Natural killer cell treated with Interleukin-12 subunit alpha and Interleukin-12 subunit beta and Interleukin-15 and Interleukin-18, amount 100 ng/mL, for 72 hours (primary cell): Measurements from ENCODE around the gene PLA2G4B. TPM values are rescaled to one million over a fixed set of nuclear protein-coding genes. Genes with fewer than 3 reads are reported as not detected.

Source experiments
- ATAC-seq, 2 donors: fragments of 150-1000 bp; cut with Tn5 transposase in 1 of 2; sonication (Bioruptor Pico), chemical (Tn5 transposase) in 1 of 2; 2 replicates each; pipeline ENCODE4 v1.10.0; 2021
- DNase-seq: peaks from one replicate; pipeline ENCODE4 v3.0.0; 2022; ENCODE audit warnings: low spot score
- H3K27ac Mint-ChIP-seq, 2 donors: 1 replicate in 1 of 2; 2 replicates in 1 of 2; pipeline ENCODE4 v1.8.0; 2022; ENCODE audit warnings: mixed read lengths in 2 of 2, mild to moderate bottlenecking in 1 of 2, moderate library complexity in 1 of 2
- H3K27me3 Mint-ChIP-seq, 2 donors: 1 replicate in 1 of 2; 2 replicates in 1 of 2; pipeline ENCODE4 v1.8.0; 2022; ENCODE audit warnings: mixed read lengths in 2 of 2
- H3K36me3 Mint-ChIP-seq: one replicate; pipeline ENCODE4 v1.8.0; 2022; ENCODE audit warnings: mixed read lengths
- H3K4me1 Mint-ChIP-seq, 2 donors: 1 replicate in 1 of 2; 2 replicates in 1 of 2; pipeline ENCODE4 v1.8.0; 2022; ENCODE audit warnings: low read depth in 2 of 2, mixed read lengths in 2 of 2, mild to moderate bottlenecking in 1 of 2
- H3K4me3 Mint-ChIP-seq: one replicate; pipeline ENCODE4 v1.8.0; 2022; ENCODE audit warnings: mixed read lengths
- H3K9me3 Mint-ChIP-seq: 2 replicates; pipeline ENCODE4 v1.8.0; 2022; ENCODE audit warnings: mixed read lengths
- total RNA-seq, 2 donors: library from RNA; stranded (reverse); gene quantifications; one replicate each; pipeline ENCODE4 v1.2.3, GENCODE V29; 2022

Gene PLA2G4B, protein sequence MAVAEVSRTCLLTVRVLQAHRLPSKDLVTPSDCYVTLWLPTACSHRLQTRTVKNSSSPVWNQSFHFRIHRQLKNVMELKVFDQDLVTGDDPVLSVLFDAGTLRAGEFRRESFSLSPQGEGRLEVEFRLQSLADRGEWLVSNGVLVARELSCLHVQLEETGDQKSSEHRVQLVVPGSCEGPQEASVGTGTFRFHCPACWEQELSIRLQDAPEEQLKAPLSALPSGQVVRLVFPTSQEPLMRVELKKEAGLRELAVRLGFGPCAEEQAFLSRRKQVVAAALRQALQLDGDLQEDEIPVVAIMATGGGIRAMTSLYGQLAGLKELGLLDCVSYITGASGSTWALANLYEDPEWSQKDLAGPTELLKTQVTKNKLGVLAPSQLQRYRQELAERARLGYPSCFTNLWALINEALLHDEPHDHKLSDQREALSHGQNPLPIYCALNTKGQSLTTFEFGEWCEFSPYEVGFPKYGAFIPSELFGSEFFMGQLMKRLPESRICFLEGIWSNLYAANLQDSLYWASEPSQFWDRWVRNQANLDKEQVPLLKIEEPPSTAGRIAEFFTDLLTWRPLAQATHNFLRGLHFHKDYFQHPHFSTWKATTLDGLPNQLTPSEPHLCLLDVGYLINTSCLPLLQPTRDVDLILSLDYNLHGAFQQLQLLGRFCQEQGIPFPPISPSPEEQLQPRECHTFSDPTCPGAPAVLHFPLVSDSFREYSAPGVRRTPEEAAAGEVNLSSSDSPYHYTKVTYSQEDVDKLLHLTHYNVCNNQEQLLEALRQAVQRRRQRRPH
- total RNA-seq, result 10 to 100 TPM in 1 of 2 donors, 1 to 10 TPM in 1; 4.7 to 13.4 TPM

DNA sequence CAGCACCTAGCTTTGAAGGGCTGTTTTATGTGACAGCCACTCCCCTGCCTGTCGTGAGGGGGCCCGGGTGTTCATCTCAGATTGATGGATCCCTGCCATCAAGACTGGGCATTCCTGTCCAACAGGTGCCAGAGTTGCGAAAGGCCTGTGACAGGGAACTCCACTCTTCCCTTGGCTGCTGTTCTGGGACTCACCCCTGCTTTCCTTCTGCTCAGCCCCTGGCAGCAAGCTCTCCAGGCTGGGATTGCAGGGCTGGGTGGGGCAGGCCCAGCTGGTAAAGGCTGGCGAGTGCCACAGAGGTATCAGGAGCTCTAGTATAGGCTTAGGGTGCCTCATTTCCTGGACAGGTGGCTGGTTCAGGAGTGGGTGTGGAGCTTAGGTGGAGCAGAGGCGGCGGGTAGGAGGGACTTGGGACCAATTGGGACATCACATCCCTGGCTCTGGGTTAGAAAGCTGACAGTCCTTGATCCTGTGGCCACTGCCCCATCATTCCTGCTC, at the start of gene PLA2G4B:
TSS of gene PLA2G4B (plus strand) at position 448 of the 498 bp plus-strand sequence. CDS start 67 bp downstream, outside the sequence.
- Mint-ChIP-seq H3K9me3 (no peaks in the 10 kb centered on the region), H3K4me1 (peaks cover 4 to 5% of the 10 kb centered on the region in 2 donors), H3K27ac (no peak within 1 kb of the TSS), H3K36me3 (no peaks in the 10 kb centered on the region), H3K27me3 (no peaks in the 10 kb centered on the region), H3K4me3 (no peak within 1 kb of the TSS)
- ATAC-seq (no peak), DNase-seq (no peak)

DNA sequence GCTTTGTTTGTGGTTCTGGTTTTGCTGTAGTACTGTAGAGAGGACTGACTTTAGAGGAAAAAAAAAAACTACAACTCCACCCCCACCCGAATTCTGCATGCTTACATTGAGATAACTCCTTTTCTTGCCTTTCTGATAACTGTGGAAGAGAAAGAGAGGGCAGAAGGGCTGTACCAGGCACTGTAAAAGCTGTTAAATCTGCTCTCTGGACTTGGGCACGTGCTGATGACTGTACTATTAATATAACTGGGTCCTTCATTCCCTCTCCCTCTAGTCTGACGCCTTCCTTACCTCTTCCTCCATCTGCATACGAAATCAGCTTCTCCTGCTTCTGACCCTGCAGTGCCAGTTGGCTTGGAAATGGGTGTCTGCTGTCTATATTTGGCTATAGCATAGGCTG, 49.4 kb upstream of the PLA2G4B start:
- H3K4me1 Mint-ChIP-seq, result peaks cover 36 to 42% of the 10 kb centered on the region in 2 donors
- H3K9me3 Mint-ChIP-seq, result no peaks in the 10 kb centered on the region
- no peak for ATAC-seq
- peak overlapping the region in 1 of 2 donors; percentile 77 for H3K27ac Mint-ChIP-seq
- H3K27me3 Mint-ChIP-seq, result no peaks in the 10 kb centered on the region
- no peaks in the 10 kb centered on the region for H3K36me3 Mint-ChIP-seq
- H3K4me3 Mint-ChIP-seq, result no peak overlapping the region
- no peak for DNase-seq

DNA sequence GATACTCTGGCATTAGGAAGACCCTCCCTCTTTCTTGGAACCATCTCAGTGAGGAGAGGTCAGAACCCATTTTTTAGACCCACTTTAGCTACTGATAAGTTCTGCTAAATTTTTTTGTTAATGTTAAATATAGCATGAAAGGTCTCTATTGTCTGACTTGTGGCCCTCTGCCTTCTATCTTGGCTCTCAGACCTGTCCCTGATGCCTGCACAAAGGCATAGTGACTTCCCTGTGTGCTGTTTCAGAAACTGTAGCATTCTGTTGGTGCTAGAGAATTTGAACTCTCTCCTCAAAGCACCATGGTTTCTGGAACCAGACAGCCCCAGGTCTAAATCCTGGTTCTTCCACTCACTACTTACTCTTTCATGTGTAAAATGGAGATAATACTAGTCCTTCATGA, 49.0 kb upstream of the PLA2G4B start:
- Mint-ChIP-seq H3K27me3 (no peaks in the 10 kb centered on the region), H3K27ac (peak overlapping the region in 1 of 2 donors; percentile 77), H3K36me3 (no peaks in the 10 kb centered on the region)

DNA sequence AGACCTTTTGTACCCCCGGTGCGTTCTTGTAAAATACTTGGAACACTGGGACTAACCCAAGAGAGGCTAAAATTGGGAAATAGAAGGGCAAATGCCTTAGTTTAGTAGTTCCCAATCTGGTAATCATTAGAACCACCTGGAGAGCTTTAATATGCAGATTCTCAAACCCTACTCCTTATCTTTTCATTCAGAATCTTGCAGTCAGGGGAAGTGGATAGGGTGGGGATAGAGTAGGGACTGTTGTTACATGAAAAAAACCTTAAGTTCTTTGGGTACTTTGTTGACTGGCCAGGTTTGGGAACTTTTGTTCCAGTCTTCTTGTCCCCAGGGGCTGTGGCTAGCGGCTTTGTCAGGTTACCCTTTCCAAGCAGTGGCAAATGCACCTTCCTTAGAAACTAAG, 48.5 kb upstream of the PLA2G4B start:
- no peaks in the 10 kb centered on the region for H3K27me3 Mint-ChIP-seq
- H3K36me3 Mint-ChIP-seq, result no peaks in the 10 kb centered on the region
- peaks cover 38 to 46% of the 10 kb centered on the region in 2 donors for H3K4me1 Mint-ChIP-seq
- peak overlapping the region in 1 of 2 donors; percentile 77 for H3K27ac Mint-ChIP-seq
- DNase-seq, result no peak
- ATAC-seq, result no peak
- no peaks in the 10 kb centered on the region for H3K9me3 Mint-ChIP-seq
- H3K4me3 Mint-ChIP-seq, result no peak overlapping the region

More for the DNA sequence above, 49.0 kb upstream of the PLA2G4B start:
- H3K9me3 Mint-ChIP-seq, result no peaks in the 10 kb centered on the region
- DNase-seq (no peak), ATAC-seq (no peak)
- H3K4me1 Mint-ChIP-seq, result peaks cover 36 to 44% of the 10 kb centered on the region in 2 donors
- no peak overlapping the region for H3K4me3 Mint-ChIP-seq

DNA sequence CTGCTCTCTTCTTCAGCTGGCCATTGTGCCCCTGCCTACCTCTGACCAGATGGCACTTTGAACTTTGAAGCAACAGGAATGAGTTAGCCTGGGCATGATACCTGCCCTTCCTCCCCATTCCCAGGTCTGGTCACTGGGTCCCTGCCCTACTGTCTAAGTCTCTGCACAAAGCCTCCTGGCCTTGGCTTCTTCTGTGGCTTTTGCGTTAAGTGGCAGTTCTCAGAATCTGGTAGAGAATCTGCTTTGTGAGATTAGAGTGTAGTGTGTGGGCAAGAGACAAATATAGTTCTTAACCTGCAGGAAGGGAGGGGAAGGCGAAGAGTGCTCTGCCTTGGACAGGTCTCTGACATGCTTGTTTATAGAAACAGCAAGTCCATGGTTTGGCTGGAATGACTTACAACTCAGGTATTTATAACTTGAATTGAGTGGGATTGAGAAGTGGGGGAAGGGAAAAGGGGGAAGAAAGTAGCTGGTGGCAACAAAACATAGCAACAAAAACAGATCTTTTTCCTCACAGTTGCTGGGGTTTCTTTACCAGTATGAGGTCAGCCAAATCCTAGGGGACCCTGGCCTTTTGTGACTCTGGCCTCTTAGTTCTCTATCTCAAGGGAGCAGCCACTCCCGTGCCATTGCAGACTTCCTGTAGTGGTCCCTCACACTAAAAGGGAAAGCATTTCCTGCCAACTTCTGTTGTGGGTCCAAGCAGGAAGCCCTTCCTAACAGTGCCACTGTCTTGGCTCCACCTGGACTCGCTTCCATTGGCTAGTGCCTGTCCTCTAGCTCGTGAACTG, 47.7 kb upstream of the PLA2G4B start:
- Mint-ChIP-seq H3K27me3 (no peaks in the 10 kb centered on the region), H3K4me1 (peaks cover 41 to 51% of the 10 kb centered on the region in 2 donors), H3K27ac (peak overlapping the region; percentile 40 to 77), H3K36me3 (no peaks in the 10 kb centered on the region), H3K9me3 (no peaks in the 10 kb centered on the region), H3K4me3 (peak overlapping the region; percentile 52)
- peak in 1 of 2 donors; percentile 58 for ATAC-seq
- no peak for DNase-seq

DNA sequence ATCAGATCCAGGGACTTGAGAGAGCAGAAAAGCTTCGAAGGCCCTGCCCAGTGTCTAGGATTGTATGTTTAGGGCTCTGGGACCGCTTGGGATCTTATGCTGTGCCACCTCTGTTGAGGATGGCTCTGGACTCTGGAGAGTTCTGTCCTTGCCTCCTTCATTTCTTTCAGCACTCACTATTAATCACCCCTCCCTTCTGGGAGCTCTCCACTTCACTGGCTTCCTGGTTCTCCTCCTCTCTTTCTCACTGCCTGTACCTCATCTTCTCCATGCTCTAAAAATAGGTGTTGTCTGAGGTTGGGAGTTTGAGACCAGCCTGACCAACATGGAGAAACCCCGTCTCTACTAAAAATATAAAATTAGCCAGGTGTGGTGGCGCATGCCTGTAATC, 47.1 kb upstream of the PLA2G4B start:
- Mint-ChIP-seq H3K27ac (peak overlapping the region; percentile 40 to 77), H3K36me3 (no peaks in the 10 kb centered on the region), H3K4me3 (peak overlapping the region; percentile 52), H3K27me3 (no peaks in the 10 kb centered on the region), H3K9me3 (no peaks in the 10 kb centered on the region), H3K4me1 (peaks cover 41 to 54% of the 10 kb centered on the region in 2 donors)
- ATAC-seq, result no peak
- DNase-seq, result no peak

DNA sequence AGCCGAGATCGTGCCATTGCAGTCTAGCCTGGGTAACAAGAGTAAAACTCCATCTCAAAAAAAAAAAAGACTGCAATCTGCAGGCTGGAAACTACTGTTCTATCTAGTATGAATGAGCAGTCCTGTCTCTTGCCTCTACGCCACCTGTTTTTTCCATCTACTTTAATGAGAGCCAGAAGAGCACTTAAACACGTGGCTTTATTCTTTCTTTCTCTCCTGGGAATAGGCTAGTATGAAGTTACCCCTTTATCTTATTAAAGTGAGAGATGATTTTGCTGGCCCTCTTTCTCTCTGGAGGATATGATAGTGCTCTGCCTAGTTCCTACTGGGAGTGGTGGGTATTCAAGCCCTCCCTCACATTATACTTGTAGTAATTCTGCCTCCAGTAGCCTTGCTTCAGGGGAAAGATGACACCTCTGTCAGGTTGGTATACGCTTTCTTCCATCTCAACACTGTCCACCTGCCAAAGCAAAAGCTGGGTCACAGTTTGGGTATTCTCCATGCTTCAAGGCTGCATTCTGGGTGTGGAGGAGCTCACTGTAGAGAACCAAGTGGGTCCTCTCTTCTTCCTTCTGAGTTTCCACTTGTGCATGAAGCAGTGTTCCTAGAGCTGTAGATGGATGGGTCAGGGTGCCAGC, 46.5 kb upstream of the PLA2G4B start:
- Mint-ChIP-seq H3K27ac (peak overlapping the region; percentile 40 to 77), H3K4me3 (peak overlapping the region; percentile 52), H3K36me3 (no peaks in the 10 kb centered on the region), H3K9me3 (no peaks in the 10 kb centered on the region), H3K4me1 (peaks cover 44 to 57% of the 10 kb centered on the region in 2 donors), H3K27me3 (no peaks in the 10 kb centered on the region)
- ATAC-seq (no peak), DNase-seq (no peak)

DNA sequence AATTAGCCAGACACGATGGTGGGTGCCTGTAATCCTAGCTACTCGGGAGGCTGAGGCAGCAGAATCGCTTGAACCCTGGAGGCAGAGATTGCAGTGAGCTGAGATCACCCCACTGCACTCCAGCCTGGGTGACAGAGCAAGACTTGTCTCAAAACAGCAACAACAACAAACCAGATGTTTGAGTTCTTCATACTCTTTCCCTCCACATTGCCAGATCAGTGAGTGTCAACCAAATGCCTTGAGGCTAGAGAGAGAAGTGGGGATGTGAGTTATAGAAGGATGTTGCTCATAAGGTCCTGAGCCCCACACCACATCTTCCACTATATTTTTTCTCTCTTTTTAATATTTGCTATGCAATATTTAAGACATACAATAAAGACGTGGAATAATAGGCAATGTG, 44.6 kb upstream of the PLA2G4B start:
- Mint-ChIP-seq H3K36me3 (no peaks in the 10 kb centered on the region), H3K4me1 (peaks cover 38 to 60% of the 10 kb centered on the region in 2 donors), H3K27ac (no peak overlapping the region), H3K9me3 (no peaks in the 10 kb centered on the region), H3K27me3 (no peaks in the 10 kb centered on the region), H3K4me3 (no peak overlapping the region)
- ATAC-seq (no peak), DNase-seq (no peak)

DNA sequence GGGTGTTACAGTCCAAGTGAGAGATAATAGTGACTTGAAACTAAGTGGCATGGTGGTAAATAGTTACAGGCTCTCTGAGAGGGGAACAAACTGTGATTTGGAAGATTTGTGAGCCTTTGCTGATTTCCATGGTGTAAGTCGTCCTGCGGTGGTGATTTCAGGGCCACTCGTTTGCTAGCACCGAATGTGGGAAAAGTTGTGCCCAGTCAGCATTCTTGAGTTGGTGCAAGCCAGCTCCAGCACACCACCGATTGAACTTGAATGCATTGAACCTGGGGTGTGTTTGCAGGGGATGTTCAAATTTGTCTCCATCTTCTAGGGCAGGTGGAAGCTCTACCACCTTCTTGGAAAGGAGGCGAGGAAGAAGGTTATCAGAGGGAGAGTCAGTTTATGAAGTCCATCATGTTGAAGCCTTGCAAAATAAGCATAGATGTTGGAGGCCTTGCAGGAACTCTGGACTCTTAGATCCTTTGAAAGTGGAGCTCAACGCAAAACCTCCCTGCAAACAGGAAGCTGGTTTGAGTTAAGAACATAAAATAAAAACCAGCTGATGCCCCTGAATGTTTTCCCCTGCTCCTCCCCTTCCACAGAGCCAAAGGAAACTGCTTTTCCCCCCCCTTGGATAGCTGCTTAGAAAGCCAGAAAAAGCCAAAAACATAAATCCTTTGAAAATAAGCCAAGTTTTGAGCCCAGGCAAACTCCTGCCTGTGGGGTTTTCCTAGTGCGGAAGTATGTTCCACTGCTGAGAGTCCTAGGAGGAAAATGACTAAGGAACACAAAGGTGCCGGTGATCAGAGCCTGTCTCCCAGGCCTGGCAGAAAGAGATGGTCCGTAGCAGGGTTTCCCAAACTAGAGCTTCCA, 42.4 kb upstream of the PLA2G4B start:
- no peaks in the 10 kb centered on the region for H3K9me3 Mint-ChIP-seq
- DNase-seq (no peak), ATAC-seq (no peak)
- peaks cover 17 to 40% of the 10 kb centered on the region in 2 donors for H3K4me1 Mint-ChIP-seq
- H3K27ac Mint-ChIP-seq, result peak overlapping the region in 1 of 2 donors; percentile 59
- no peak overlapping the region for H3K4me3 Mint-ChIP-seq
- H3K27me3 Mint-ChIP-seq, result no peaks in the 10 kb centered on the region
- no peaks in the 10 kb centered on the region for H3K36me3 Mint-ChIP-seq

DNA sequence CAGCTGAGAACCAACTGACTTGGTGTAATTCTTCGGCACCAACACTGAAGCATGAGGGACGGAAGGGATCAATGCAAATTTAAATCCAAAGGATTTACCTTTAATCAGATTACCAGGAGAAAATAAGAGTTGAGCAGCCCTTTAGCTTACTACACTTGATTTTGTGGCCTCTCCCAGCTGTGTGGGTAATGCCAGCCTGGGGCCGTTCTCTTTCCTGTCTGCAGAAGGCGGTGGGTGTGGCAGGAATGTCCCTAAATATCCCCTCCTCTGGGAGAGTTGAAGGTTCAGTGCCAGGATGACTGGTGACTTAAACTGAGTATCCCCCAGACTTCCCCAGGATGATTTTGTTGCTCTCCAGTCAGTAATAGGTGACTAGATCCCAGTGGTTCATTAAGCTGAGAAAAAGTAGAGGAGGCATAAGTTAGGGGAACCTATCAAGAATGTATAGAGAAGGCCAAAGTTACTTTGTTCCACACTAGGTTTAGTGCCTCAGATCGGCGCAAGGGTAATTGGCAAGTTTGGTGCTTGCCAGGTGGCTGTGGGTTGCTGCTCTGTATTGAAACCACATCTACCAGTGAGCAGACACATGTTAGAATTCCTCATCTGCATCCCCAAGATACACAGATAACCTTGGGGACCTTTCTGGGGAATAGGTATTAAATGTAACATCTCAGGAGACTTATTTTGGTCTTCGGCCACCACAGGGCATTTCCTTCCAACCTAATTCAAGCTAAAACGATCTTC, 41.3 kb upstream of the PLA2G4B start:
- no peaks in the 10 kb centered on the region for H3K36me3 Mint-ChIP-seq
- peaks cover 10 to 28% of the 10 kb centered on the region in 2 donors for H3K4me1 Mint-ChIP-seq
- no peaks in the 10 kb centered on the region for H3K27me3 Mint-ChIP-seq
- DNase-seq (no peak), ATAC-seq (peak in 1 of 2 donors; percentile 55)
- H3K9me3 Mint-ChIP-seq, result no peaks in the 10 kb centered on the region
- H3K27ac Mint-ChIP-seq, result peak overlapping the region in 1 of 2 donors; percentile 49
- no peak overlapping the region for H3K4me3 Mint-ChIP-seq

DNA sequence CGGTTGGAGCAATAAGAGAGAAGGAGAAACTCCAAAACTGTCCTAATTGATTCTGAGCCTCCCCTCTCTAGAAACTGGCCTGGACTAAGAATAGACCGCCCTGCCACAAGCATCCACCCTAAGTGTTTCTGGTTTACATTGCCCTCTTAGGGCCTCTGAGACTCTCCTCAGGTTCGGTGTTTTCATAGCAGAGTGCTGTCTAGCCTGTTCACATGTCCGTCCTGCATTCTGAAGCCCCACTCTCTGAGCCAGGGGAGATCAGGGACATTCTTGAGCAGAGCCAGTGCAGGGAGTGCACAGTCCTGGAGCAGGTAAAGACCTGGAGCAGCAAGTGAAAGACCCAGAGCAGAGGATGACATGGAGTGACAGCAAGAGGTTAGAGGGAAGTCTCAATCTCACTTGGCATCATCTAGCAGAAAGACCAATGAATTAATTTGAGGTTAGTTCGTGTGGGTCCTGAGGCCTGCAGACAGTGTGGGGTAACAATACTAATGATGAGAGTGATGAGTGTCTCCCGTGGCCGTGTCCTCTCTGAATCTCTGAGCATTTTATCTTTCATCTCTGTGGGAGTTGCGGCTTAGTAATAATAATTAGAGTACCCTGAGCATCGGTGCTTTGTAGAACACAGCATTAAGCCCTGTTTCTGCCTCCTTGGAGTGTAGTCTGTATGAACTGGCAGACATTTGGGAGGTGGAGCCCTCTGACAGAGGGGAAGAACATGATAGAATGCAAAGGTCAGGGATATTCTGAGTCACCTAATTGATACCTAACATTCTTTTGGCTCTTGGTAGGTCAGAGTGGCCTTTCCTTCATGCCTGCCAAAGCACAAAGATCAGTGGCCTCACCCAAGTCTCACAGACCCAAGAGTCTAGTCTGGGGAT, 39.8 kb upstream of the PLA2G4B start:
- ATAC-seq (peak; percentile 24 to 33), DNase-seq (no peak)
- no peaks in the 10 kb centered on the region for H3K36me3 Mint-ChIP-seq
- no peaks in the 10 kb centered on the region for H3K9me3 Mint-ChIP-seq
- no peaks in the 10 kb centered on the region for H3K27me3 Mint-ChIP-seq
- H3K27ac Mint-ChIP-seq, result no peak overlapping the region
- H3K4me3 Mint-ChIP-seq, result no peak overlapping the region
- peaks cover 10 to 27% of the 10 kb centered on the region in 2 donors for H3K4me1 Mint-ChIP-seq
